NOMO-1 treated with dmso at 0.1 percent for 144 hours (cell line): ENCODE data around the gene MYO5B.

Experiments used
- DNase-seq: peaks from one replicate; lab custom pipeline; 2025; ENCODE audit not compliant: unreplicated experiment; lab: John Stamatoyannopoulos, UW

Gene MYO5B

GRCh38 chr18:50074404-50074803, 120.5 kb downstream of the MYO5B start:
- no peak for DNase-seq

GRCh38 chr18:50073319-50073718, 121.6 kb downstream of the MYO5B start:
- no peak for DNase-seq

- DNase-seq, result no peak
Measured at GRCh38 chr18:50072146-50072545, 122.8 kb downstream of the MYO5B start.

GRCh38 chr18:50071397-50071796, 123.5 kb downstream of the MYO5B start:
- DNase-seq, result no peak

GRCh38 chr18:50069422-50069821, 125.5 kb downstream of the MYO5B start:
- DNase-seq, result no peak

GRCh38 chr18:50065527-50065926, 129.4 kb downstream of the MYO5B start:
- no peak for DNase-seq

GRCh38 chr18:50065039-50065438, 129.9 kb downstream of the MYO5B start:
- no peak for DNase-seq

- DNase-seq, result no peak
Measured at GRCh38 chr18:50061876-50062517, 132.9 kb downstream of the MYO5B start.

- no peak for DNase-seq
Measured at GRCh38 chr18:50060822-50061221, 134.1 kb downstream of the MYO5B start.

- DNase-seq, result no peak
Measured at GRCh38 chr18:50058731-50059130, 136.2 kb downstream of the MYO5B start.

GRCh38 chr18:50057009-50057408, 137.9 kb downstream of the MYO5B start:
- no peak for DNase-seq

- DNase-seq, result no peak
Measured at GRCh38 chr18:50056185-50056584, 138.8 kb downstream of the MYO5B start.

GRCh38 chr18:50055488-50055887, 139.5 kb downstream of the MYO5B start:
- DNase-seq, result no peak

- DNase-seq, result no peak
Measured at GRCh38 chr18:50053111-50053510, 141.8 kb downstream of the MYO5B start.

GRCh38 chr18:50051288-50051687, 143.7 kb downstream of the MYO5B start:
- no peak for DNase-seq

GRCh38 chr18:50045126-50045525, 149.8 kb downstream of the MYO5B start:
- no peak for DNase-seq

- DNase-seq, result no peak
Measured at GRCh38 chr18:50044402-50044801, 150.5 kb downstream of the MYO5B start.

- DNase-seq, result no peak
Measured at GRCh38 chr18:50042611-50043010, 152.3 kb downstream of the MYO5B start.

- DNase-seq, result no peak
Measured at GRCh38 chr18:50039746-50040145, 155.2 kb downstream of the MYO5B start.

GRCh38 chr18:50038448-50038847, 156.5 kb downstream of the MYO5B start:
- DNase-seq, result no peak

- DNase-seq, result no peak
Measured at GRCh38 chr18:50034029-50034428, 160.9 kb downstream of the MYO5B start.

- DNase-seq, result no peak
Measured at GRCh38 chr18:50033004-50033403, 161.9 kb downstream of the MYO5B start.

GRCh38 chr18:50030146-50030545, 164.8 kb downstream of the MYO5B start:
- DNase-seq, result no peak
